Stimulated activated naive CD4-positive, alpha-beta T cell treated with Interleukin-2 at 50 U/mL for 16 hours (primary cell): ENCODE measurements around the gene SNX30.

Experiments used
- DNase-seq: peaks from one replicate; lab custom pipeline; 2025; lab: John Stamatoyannopoulos, UW

Gene SNX30

DNA sequence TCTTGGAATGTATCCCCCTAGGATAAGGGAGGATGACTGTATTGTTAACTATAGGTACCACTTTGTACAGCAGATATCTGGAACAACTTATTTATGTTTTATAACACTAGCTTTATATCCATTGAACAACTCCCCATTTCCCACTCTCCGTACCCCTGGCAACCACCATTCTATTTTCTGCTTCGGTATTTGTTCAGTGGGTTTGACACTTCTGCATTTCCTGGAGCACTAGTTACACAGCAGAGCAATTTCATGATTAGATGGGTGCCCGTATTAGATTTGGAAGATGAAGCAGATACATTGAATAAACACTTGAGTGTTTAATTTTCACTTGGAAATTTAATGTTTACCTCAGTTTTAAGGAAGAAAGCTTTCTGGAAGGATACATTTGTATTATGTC, 72.7 kb downstream of the SNX30 start:
- no peak for DNase-seq

DNA sequence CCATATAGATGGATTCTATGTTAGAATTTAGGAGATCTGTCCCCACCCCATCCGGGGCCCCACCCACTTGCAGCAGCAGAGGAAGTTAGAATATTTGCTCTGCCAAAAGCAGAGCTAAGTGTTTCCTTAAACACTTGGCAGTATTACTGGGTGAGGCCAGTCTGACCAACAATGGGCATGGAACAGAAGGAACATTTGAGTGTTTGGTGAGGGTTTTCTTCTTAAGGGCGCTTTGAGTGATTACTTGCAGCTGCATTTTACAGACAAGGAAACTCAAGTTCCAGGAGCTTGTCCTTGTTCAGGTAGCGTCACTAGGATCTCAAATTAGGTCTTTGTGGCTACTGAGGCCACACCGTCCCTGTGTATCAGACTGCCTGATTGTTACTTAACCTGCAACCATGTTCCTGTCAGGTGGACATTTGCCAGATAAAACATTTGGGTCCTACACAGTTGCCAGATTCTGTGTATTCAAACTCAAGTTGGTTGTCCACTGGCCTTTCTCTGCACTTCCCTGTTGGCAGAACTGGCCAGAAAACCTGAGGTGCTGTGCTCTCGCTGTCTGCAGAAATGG, 80.8 kb downstream of the SNX30 start:
- DNase-seq, result no peak

DNA sequence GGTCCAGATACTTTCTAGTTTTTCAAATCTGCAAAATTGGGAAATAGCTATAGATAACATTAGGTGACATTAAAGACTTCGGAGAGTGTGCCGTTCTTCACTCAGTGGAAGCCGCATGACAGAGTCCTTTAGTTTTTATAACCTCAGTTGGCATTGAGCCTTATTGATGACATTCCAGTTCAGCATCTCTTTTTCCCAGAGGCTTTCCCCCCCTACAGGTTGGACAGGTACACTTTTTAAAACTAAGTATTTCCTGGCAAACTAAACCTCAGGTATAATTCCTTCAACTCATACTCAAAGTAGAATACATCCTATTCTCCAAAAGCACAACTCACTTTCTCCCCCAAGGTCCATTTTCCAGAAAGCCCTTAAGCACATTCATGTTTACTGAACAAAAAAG, 81.4 kb downstream of the SNX30 start:
- no peak for DNase-seq

DNA sequence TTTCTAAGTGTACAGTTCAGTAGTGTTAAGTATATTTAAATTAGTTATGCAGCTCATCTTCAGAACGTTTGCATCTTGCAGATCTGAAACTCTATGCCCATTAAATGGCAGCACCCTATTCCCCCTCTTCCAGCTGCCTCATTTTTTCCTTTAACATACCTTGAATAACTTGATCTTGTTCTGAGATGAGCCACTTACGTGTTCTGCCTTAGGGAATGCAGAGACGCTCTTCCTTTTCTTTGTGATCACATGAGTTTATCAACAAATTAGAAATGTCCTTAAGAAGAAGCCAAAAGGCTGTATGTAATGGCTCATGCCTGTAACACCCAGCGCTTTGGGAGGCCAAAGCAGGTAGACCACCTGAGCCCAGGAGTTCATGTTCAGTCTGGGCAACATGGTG, 82.5 kb downstream of the SNX30 start:
- DNase-seq, result no peak

DNA sequence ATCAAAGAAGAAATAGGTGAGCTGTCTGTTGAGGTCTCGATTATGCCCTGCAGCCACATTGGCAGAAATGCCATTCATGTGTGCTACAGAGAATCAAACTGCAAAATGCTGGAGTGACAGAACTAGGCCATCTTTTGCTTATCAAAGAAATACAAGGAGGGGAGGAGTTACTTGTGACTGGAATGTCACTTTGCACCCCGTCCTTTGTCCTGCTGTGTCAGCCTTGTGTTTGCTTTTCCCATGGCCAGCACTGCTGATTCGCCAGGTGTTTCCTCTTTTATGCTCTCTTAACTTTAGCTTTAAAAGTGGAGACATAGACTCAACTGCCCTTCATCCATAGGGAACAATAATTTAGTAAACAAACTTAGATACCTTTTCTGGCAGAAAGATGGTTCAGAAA, 85.8 kb downstream of the SNX30 start:
- DNase-seq, result no peak

DNA sequence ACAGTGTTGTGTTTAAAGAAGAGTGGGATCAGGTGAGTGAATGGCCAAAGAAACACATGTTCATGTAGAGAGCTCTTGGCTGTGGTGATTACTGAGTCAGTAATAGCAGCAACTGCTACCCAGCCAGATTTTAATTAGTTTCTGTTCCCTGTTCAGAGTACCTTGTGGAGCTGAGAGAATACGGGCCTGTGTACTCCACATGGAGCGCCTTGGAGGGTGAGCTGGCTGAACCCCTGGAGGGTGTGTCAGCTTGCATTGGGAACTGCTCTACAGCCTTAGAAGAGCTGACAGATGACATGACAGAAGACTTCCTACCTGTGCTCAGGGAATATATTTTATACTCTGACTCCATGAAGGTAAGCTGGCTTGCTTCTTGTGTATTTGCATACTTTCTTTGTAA, 87.8 kb downstream of the SNX30 start:
- DNase-seq, result no peak

DNA sequence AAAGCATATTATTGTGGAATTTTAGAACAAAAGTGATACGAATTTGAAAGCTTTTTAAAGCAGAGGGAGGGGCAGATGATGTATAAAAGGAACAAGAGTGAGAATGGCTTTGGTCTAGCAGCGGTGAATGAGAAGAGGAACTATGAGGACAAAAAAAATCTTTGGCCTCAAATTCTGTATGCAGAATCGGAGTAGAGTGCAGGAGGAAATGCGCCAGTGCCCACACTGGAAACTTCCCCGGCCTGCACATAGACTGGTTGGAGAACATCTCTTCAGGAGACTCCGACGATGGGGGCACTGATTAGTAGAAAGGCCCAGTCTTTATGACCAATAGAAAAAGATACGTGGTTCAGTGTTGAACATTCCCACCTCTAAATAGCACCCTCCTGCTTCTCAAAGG, 88.8 kb downstream of the SNX30 start:
- no peak for DNase-seq

DNA sequence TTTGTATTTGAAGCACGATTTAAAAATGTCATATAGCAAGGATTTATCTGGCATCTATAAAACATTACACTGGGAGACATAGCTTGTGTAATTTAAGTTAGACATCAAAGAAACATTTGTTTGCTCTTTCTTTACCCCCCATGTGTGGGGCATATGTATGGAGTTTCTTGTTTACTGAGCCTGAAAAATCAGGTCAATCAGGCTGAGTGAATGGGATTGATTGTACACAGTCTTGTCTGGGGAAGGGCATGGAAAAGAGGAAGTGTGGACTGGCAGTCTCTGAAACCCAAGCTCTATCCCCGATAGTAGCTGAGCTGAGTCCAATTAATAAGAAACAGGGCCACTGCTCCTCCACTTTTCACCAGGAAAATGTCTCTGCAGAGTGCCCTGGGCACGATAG, 90.7 kb downstream of the SNX30 start:
- no peak for DNase-seq

DNA sequence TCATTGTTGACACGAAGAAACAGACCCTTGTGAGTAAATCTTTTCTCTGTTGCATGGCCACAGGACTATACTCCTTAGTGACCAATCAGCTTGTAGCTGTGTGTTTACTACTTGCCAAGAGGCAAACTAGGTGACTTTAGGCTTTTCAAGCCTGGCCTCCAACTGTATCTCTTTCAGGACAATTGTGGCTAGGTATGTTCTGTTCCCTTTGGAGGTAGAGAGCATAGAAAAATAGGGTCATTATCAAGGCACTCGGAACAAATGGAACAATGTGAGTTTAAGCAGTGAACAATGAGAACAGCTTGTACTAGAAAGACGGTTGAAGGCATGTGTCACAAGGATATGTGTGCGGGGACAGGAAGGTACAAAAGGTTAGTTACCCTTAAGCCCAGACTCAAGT, 92.0 kb downstream of the SNX30 start:
- DNase-seq, result no peak

DNA sequence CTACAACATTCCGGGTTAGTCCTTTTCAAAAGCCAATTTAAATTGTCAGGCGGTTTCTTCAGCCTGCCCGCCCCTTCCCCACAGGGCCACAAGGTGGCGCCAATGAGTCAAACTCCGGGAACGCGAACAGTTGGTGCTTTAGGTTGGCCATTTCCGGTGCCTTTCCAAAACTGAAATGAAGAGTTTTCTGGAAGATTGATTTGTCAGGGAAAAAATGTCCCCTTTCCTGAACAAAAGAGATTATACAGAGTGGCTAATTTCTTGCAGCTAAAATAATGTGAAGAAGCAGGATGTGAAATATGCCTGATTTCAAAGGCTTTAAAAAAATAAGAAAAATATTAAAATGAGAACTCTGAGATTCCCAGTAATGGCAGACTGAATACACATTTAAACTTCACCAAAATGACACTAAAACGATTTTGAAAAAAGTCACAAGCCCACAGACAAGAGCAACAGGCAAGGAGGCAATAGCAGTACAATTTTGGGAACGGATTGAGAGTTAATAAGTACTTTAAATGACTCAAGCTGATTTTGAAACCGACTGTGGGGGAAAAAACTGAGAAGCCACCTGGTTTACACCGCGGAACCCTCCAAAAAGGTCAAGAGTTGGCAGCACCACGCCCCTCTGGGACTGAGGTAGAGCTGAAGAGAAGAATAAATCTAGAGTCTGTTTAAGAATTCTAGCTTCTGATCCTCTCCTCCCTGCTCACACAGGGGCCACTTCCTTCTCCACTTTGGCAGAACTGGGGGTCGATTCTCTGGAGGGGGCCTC, 94.4 kb downstream of the SNX30 start:
- peak; percentile 53 for DNase-seq

DNA sequence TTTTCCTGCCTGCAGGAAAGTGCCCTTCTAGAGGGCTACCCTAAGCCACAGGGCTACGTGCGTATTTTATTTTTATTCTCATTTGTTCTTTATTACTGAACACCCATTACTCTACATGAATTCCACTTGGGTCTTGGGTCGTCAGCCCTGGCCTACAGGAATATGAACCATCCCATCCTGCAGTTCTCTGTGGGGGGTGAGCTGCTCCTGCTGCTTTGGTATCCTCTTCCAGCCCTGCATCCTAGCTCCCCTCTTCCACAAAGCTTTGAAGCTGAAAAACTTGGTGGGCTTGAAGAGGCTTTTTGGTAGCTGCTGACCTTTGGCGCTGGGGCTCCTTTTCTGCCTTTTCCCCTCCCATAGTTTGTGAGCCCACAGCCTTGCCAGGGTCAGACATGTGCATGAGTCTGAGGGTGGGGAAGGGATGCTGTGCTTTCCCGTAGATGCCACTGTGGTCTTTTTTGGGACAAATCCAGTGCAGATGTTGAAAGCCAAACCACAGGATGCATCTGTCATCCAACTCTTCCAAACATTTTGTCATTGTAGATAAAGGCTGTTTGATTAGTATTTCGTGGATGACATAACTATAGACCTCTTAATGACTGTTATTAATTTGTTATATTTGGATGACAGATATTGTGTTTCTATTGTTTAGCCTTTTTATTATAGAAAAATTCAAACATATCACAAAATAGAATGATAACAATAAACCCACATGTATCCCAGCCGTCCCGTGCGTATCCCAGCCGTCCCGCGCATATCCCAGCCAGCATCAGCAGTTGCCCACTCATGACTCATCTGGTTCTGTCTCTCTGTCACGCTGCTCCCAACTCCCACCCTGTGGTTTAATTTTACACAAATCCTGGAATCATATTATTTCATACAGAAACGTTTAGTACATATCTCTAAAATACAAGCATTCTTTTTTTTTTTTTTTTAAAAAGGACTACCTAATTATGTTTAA, 96.2 kb downstream of the SNX30 start:
- DNase-seq, result no peak

DNA sequence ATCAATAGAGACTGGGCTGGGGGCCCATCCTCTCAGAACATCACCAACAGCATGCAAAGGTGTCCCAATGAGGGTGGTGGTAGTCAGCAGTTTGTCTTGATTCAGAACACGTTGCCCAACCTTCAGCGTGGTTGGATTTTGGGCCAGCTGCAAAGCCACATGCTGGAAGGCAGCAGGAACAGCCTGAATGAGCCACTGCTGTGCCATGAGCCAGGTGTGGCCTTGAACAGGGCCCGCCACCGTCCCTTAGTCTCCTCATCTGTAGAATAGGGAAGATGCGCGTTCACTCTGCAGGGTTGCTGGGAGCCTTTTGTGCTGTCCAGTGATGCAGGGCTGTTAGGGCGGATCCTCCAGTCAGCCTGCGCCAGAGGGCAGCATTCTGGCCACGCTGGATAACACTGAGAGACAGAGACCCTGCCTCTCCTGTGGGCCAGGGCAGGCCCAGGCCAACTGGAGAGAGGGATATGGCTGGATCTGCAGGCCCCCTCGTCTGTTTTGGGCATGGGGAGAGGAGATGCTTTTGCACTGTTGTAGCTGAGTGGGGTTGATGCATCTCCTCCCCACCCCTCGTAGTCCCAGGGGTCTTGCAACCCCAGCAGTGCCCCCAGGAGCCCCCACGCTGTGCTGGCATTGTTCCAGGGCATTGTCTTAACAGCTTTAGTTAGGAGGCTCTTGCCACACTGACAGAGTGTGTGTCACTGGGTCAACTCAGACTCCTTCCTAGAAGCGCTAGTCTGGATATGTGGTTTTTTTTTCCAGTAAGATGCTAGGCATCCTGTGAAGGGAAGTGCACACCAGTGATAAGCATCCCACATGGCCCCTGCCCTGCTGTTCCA, 98.0 kb downstream of the SNX30 start:
- DNase-seq, result no peak

DNA sequence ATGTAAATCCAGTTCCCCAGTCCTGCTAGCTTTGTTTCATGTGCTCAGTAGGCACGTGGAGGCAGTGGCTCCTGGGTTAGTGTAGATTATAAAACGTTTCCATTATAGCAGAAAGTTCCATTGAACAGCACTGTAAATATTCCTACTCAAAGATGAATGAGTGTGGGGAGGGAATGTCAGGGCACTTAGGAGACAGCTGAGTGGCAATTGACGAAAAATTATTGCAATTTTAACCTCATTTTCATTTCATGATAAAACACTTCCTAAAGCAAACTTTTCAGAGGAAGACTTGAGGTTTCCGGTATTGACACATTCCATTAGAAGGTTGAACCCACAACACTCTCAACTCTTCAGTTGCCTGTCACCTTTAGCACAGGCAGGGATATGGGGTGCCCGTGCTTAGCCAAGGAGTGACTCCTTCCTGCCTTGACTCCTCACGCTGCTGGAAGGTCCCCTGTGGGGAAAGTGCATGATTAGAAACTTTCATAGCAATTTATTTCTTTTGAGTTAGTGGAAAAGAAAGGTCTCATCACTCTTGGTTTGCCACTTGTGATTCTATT, 98.9 kb downstream of the SNX30 start:
- DNase-seq, result no peak

DNA sequence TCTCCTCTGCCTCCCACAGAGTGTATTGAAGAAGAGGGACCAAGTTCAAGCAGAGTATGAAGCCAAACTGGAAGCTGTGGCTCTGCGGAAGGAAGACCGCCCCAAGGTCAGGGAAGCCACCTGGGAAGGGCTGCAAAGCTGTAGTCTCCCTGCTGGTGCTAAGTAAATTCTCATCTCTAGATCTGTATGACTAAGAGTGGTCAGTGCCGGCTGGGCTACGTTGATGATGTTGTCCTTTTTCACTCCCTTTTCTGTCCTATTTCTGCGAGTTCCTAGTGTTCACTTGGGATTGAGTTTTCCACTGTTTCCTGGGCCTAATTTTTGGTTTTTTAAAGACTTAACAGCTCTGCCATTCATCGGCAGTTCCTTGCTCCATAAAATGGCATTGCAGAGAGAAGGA, 100.3 kb downstream of the SNX30 start:
- no peak for DNase-seq

DNA sequence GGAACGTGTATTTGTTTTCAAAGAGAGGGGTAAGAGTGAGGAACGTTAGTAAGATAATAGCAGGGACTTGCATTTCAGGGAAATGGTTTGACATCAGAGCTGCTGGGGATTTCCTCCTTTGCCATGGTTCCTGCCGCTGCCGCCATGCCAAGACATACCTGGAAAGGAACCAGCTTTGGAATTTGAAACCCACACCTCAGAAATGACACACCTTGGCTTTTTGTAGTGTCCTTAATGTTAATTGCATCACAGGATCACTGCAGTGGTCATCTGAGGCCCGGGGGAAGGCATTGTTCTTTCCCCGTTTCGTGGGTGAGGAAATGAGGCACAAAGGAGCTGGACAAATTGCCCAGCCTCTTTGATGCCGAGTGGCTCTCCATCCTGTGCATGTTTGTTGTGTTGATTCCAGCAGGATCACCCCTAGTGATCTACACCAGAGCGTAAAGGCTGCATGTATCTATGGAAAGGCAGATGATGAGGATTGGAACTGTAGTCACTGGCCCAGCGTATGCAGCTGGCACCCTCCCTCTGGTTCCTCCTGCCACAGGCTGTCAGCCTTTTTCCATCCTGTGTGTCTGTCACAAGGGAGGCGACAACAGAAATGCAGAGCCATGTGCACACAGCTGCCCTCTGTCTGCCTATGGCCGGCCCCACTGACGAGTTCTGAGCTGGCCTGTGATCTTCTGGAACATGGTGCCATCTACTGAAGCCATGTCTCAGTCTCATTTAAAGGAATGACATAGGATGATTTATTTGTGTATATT, 102.4 kb downstream of the SNX30 start:
- no peak for DNase-seq

DNA sequence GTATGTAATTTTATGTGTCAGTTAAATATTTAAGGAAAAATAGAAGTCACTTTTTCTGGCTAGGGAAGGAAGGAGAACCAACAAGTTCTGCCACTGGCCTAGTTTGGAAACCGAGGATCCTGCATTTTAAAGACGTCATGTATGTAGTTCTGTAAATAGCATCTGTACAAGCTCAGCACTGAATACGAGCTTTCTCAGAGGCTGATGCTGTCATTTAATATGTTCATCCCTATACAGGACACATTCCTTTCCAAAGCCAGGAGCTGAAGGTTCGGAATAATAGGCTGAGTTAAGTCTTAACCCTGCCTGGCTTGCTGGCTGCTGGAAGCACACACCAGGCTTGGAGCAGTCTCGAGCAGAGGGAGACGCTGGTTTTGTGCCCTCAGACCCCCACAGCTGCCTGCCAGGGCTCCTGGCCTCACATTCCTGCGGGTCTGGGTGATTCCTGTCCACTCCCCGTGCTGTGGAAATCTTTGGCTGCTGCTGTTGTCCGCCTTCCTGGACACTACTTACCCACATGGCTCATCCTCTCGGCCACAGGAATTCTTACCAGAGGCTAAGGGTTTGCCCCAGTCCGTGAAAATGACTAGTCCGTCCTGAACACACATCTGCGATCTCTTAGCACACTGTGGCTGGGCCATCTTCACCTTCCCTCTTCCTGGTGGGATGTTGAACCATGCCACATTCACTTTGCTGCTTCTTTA, 103.5 kb downstream of the SNX30 start:
- no peak for DNase-seq

DNA sequence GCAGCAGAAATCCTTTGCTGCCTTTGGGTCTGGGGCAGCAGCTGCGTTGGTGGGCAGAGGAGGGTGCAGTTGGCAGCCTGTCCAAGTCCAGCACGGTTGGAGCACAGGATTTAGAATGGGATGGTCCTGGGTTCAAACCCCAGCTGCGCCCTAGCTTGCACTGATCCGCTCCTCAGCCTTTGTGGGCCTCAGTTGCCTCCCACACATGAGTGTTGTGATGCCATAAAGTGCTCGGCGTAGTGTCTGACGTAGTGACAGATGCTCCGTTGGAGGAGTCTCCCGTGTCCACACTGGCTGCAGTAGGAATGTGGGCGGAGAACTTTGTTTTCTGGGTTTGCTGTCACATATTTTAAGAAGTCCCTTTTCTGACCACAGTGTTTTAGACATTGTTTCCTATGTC, 104.1 kb downstream of the SNX30 start:
- no peak for DNase-seq

DNA sequence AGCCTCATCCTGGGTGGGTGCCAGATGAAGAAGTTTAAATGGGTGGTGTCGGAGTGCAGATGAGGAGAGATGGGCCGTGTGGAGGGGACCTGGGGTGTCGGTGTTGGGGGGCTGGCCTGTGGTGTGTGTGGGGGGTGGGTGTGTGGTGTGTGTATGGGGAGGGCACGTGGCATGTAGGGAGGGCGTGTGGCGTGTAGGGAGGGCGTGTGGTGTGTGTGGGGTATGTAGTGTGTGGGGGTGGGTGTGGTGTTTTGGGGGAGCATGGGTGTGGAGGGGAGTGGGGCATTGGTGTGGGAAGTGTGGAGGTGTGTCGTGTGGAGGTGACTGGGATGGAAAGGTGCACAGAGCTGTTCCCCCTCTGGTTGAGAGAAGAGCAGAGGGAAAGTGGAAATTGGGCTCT, 105.6 kb downstream of the SNX30 start:
- no peak for DNase-seq

DNA sequence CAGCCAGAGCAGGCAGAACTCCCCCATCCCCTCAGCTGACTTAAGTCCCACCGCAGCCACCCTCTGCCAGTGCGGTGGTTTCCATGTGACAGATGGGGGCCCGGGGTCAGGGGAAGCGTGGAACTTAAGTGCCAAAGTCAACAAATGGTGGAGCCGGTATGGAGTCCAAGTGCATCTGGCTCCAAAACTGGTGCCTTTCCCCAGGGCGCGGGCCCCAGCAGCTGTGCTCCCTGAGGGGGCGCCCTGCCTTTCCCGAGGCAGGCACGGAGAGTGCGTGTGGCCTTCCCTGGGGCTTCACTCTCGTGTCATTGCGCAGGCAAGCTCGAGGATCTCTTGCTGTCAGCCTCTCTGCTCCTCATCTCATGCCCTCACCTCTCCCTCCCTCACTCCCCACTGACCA, 106.3 kb downstream of the SNX30 start:
- DNase-seq, result no peak

DNA sequence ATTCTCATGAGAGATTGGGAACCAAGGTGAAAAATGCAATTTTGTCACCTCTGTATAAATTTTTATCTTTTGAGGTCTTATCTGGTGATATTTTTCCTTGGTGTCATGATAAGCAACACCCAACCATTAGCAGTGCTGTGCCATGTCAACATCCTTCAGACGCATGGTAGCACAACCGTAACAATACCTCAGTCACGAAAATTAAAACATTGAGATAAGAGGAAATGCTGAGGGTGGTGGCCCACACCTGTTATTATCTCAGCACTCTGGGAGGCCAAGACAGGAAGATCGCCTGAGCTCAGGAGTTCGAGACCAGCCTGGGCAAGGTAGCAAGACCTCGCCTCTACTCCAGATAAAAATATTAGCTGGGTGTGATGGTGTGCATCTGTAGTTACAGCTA, 107.4 kb downstream of the SNX30 start:
- no peak for DNase-seq
